Liver (tissue), 9 donors: ENCODE data around the gene ADAMTS19. TPM values are rescaled to one million over a fixed set of nuclear protein-coding genes. Genes with fewer than 3 reads are reported as not detected.

Source experiments
- DNase-seq: peaks from one replicate; pipeline ENCODE4 v3.0.0-alpha.2; 2017; ENCODE audit warnings: low spot score
- H3K27ac ChIP-seq, 2 donors: one replicate each; pipeline ENCODE4 v1.7.0; 2013; ENCODE audit warnings: inconsistent platforms in 2 of 2, low read length in 2 of 2, control low read depth in 1 of 2, low read depth in 1 of 2, mild to moderate bottlenecking in 1 of 2
- H3K27me3 ChIP-seq, 4 donors: one replicate each; pipeline versions ENCODE4 v1.6.1 to v1.7.0; 2013; ENCODE audit warnings: low read length in 3 of 4, inconsistent platforms in 1 of 4, mild to moderate bottlenecking in 1 of 4, moderate library complexity in 1 of 4; ENCODE audit not compliant: control insufficient read depth in 4 of 4, insufficient read depth in 4 of 4
- H3K36me3 ChIP-seq, 4 donors: one replicate each; pipeline versions ENCODE4 v1.6.1 to v1.7.0; 2013; ENCODE audit warnings: low read length in 3 of 4, mild to moderate bottlenecking in 3 of 4, low read depth in 1 of 4, moderate library complexity in 1 of 4; ENCODE audit not compliant: control insufficient read depth in 4 of 4, insufficient read depth in 3 of 4
- H3K4me1 ChIP-seq, 4 donors: one replicate each; pipeline versions ENCODE4 v1.6.1 to v1.7.0; 2013; ENCODE audit warnings: low read length in 3 of 4, mild to moderate bottlenecking in 3 of 4, moderate library complexity in 1 of 4; ENCODE audit not compliant: control insufficient read depth in 4 of 4, insufficient read depth in 4 of 4
- H3K4me3 ChIP-seq, 3 donors: one replicate each; pipeline versions ENCODE4 v1.6.1 to v1.7.0; 2013; ENCODE audit warnings: low read length in 3 of 3, control low read depth in 1 of 3, low read depth in 1 of 3, mild to moderate bottlenecking in 1 of 3
- H3K9ac ChIP-seq, 2 donors: one replicate each; pipeline ENCODE4 v1.7.0; 2013; ENCODE audit warnings: low read length in 2 of 2, mild to moderate bottlenecking in 2 of 2, moderate library complexity in 2 of 2, control low read depth in 1 of 2, low read depth in 1 of 2
- H3K9me3 ChIP-seq, 4 donors: one replicate each; pipeline versions ENCODE4 v1.6.1 to v1.7.0; 2013; ENCODE audit warnings: low read length in 3 of 4; ENCODE audit not compliant: control insufficient read depth in 4 of 4
- EGR1 ChIP-seq, 2 donors: IDR thresholded peaks; 2 replicates each; pipeline ENCODE4 v1.6.1; 2016 to 2018; ENCODE audit warnings: antibody characterized with exemption in 2 of 2, low read depth in 2 of 2
- FOXA1 ChIP-seq: IDR thresholded peaks from 2 replicates; pipeline ENCODE4 v1.6.1; 2016; ENCODE audit warnings: antibody characterized with exemption
- FOXA2 ChIP-seq: IDR thresholded peaks from 2 replicates; pipeline ENCODE4 v1.6.1; 2016; ENCODE audit warnings: antibody characterized with exemption
- GABPA ChIP-seq, 2 donors: IDR thresholded peaks in 1 of 2; conservative IDR thresholded peaks in 1 of 2; 2 replicates each; pipeline ENCODE4 v1.6.1; 2016; ENCODE audit warnings: antibody characterized with exemption in 2 of 2, mild to moderate bottlenecking in 1 of 2, moderate library complexity in 1 of 2
- HNF4A ChIP-seq, 2 donors: conservative IDR thresholded peaks; 2 replicates each; pipeline ENCODE4 v1.6.1; 2016; ENCODE audit warnings: antibody characterized with exemption in 2 of 2, mild to moderate bottlenecking in 2 of 2
- HNF4G ChIP-seq: IDR thresholded peaks from 2 replicates; pipeline ENCODE4 v1.6.1; 2016; ENCODE audit warnings: antibody characterized with exemption
- JUND ChIP-seq, 2 donors: IDR thresholded peaks; 2 replicates each; pipeline ENCODE4 v1.6.1; 2016; ENCODE audit warnings: antibody characterized with exemption in 2 of 2
- NR2F2 ChIP-seq: IDR thresholded peaks from 2 replicates; pipeline ENCODE4 v1.6.1; 2016; ENCODE audit warnings: antibody characterized with exemption
- RAD21 ChIP-seq, 2 donors: IDR thresholded peaks; 2 replicates each; pipeline ENCODE4 v1.6.1; 2016; ENCODE audit warnings: antibody characterized with exemption in 2 of 2, mild to moderate bottlenecking in 2 of 2
- RXRA ChIP-seq, 2 donors: IDR thresholded peaks; 2 replicates each; pipeline ENCODE4 v1.6.1; 2017 to 2018; ENCODE audit warnings: antibody characterized with exemption in 2 of 2, mild to moderate bottlenecking in 1 of 2
- SP1 ChIP-seq: IDR thresholded peaks from 2 replicates; pipeline ENCODE4 v1.6.1; 2018; ENCODE audit warnings: antibody characterized with exemption, mild to moderate bottlenecking
- YY1 ChIP-seq: IDR thresholded peaks from 2 replicates; pipeline ENCODE4 v1.6.1; 2016; ENCODE audit warnings: antibody characterized with exemption, mild to moderate bottlenecking
- WGBS: extraction: QIAGEN DNeasy Blood & Tissue Kit; methylation state at CpG from one replicate; pipeline ENCODE4 v1.1.7; 2013; 5-methylcytosine and 5-hydroxymethylcytosine counted together
- polyA plus RNA-seq, 2 donors: library from polyadenylated mRNA; stranded (reverse) in 1 of 2; unstranded in 1 of 2; fragments of 200-250 nt in 1 of 2; fragments of >200 nt in 1 of 2; fragmentation: Nextera tagmentation in 1 of 2; extraction: Ambion mirVana in 1 of 2; gene quantifications; one replicate each; pipeline versions ENCODE4 v1.2.1 to v1.2.3, GENCODE V29; 2013 to 2015
- total RNA-seq, 2 donors: library from RNA; depleted of rRNA; stranded (reverse); fragments of >200 nt; gene quantifications; one replicate each; pipeline ENCODE4 v1.2.3, GENCODE V29; 2014
- TF ChIP-seq, protein P1 (sequence below): fragments of 150-350 bp; IDR thresholded peaks from 2 replicates; pipeline ENCODE4 v1.5.1; 2017; ENCODE audit warnings: improper control_type of control experiment, low read depth, low read length; ENCODE audit not compliant: missing input control
- TF ChIP-seq, protein P2 (sequence below): IDR thresholded peaks from 2 replicates; pipeline ENCODE4 v1.6.1; 2016; ENCODE audit warnings: antibody characterized with exemption
- TF ChIP-seq, protein P3 (sequence below): IDR thresholded peaks from 2 replicates; pipeline ENCODE4 v1.6.1; 2016; ENCODE audit warnings: antibody characterized with exemption
- TF ChIP-seq, protein P4 (sequence below): IDR thresholded peaks from 2 replicates; pipeline ENCODE4 v1.6.1; 2016; ENCODE audit warnings: antibody characterized with exemption, mild to moderate bottlenecking
- TF ChIP-seq, protein P5 (sequence below): IDR thresholded peaks from 2 replicates; pipeline ENCODE4 v1.6.1; 2016; ENCODE audit warnings: antibody characterized with exemption
- donor health status: healthy.
- donor health status: healthy.
- donor health status: healthy.
- donor health status: healthy.
- donor health status: healthy.

ADAMTS19 gene
- total and polyA plus RNA-seq, 4 donors = 0.09 TPM; not detected in 3

DNA sequence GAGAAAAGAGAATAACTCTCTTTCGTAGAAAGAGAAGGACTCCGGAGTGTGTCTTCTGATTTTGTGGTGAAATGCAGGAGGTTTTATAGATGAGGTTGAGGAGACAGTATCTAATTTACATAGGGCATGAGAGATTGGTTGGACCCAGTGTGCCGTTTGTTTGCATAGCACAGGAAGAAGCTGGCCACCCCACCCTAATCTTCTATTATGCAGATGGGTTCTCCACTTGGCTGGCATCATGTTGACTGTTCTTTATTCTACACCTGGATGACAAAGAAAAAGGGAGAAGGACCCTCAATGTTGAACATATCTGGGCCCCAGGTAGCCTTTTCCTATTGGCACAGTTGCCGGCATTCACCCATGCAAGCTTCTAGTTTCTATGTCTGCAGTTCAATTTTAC lies 264.5 kb downstream of the ADAMTS19 start (continued):
- TF ChIP-seq, protein P1, sequence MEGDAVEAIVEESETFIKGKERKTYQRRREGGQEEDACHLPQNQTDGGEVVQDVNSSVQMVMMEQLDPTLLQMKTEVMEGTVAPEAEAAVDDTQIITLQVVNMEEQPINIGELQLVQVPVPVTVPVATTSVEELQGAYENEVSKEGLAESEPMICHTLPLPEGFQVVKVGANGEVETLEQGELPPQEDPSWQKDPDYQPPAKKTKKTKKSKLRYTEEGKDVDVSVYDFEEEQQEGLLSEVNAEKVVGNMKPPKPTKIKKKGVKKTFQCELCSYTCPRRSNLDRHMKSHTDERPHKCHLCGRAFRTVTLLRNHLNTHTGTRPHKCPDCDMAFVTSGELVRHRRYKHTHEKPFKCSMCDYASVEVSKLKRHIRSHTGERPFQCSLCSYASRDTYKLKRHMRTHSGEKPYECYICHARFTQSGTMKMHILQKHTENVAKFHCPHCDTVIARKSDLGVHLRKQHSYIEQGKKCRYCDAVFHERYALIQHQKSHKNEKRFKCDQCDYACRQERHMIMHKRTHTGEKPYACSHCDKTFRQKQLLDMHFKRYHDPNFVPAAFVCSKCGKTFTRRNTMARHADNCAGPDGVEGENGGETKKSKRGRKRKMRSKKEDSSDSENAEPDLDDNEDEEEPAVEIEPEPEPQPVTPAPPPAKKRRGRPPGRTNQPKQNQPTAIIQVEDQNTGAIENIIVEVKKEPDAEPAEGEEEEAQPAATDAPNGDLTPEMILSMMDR = no peak
- TF ChIP-seq FOXA2 = no peak
- no peak for TF ChIP-seq YY1

DNA sequence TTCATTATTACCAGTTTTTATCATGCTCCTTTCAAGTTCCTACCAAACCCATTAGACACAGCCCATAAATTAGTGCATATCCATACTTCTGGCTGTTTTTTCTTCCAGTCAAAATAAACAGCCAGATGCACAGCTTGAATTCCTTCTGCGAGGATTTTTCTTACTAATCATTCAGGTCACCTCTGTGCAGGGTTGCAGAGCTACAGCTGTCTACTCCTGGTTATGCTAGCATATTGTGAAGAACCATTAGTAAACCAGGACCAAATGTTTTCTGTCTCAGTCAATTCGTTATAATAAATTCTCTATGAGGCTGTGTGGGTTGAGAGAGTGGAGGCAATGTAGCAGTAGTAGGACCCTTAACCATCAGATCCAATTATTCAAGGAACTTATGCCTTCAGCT lies 279.7 kb downstream of the ADAMTS19 start:
- 63% methylated on average over 2 of the region's 2 CpGs for WGBS
- H3K4me1 ChIP-seq = no peaks in the 10 kb centered on the region

DNA sequence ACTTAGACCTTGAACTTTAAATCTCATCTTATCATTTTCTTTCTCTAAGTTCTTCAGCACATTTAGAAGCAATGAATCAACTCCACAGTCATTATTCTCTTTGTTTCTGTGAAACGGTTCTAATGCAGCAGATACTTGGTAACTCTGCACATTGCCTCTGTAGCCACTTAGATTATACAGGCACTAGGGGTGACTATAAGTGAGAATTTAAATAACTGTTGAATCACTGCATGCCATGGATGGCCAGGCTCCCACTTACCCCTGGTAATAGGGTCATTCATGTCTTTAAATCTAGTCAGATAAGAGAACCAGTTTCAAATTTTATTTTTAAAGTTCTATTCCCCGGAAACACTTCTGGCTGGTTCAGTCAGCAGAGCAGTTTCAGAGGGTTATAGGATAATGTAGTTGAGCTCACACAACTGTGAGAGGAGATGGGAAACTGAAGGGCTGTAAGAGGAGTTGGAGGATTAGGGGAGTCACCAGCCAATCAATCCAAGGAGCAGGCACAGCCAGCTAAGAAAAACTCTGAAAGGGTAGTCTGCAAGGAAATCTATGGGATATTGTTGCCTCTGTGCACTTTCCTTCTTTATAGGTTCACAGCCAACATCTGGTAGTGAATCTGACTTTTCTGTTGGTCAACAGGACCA lies 283.6 kb downstream of the ADAMTS19 start:
- no peaks in the 10 kb centered on the region for H3K9me3 ChIP-seq
- DNase-seq = no peak
- no peak overlapping the region for H3K4me3 ChIP-seq
- no peaks in the 10 kb centered on the region for H3K36me3 ChIP-seq
- no peak overlapping the region for H3K9ac ChIP-seq
- peaks cover 0 to 4% (median 0%) of the 10 kb centered on the region in 4 donors for H3K27me3 ChIP-seq
- H3K27ac ChIP-seq = no peak overlapping the region
- H3K4me1 ChIP-seq = no peaks in the 10 kb centered on the region
- 72% methylated on average over 2 of the region's 2 CpGs for WGBS
- TF ChIP-seq, protein P2, sequence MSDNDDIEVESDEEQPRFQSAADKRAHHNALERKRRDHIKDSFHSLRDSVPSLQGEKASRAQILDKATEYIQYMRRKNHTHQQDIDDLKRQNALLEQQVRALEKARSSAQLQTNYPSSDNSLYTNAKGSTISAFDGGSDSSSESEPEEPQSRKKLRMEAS = no peak
- TF ChIP-seq NR2F2 = no peak
- no peak for TF ChIP-seq RXRA (IDR thresholded peaks at IDR 0.05)
- TF ChIP-seq HNF4A (conservative IDR thresholded peaks at IDR 0.05) = no peak
- TF ChIP-seq FOXA1 = no peak
- TF ChIP-seq, protein P3, sequence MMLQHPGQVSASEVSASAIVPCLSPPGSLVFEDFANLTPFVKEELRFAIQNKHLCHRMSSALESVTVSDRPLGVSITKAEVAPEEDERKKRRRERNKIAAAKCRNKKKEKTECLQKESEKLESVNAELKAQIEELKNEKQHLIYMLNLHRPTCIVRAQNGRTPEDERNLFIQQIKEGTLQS = no peak
- TF ChIP-seq, protein P4, sequence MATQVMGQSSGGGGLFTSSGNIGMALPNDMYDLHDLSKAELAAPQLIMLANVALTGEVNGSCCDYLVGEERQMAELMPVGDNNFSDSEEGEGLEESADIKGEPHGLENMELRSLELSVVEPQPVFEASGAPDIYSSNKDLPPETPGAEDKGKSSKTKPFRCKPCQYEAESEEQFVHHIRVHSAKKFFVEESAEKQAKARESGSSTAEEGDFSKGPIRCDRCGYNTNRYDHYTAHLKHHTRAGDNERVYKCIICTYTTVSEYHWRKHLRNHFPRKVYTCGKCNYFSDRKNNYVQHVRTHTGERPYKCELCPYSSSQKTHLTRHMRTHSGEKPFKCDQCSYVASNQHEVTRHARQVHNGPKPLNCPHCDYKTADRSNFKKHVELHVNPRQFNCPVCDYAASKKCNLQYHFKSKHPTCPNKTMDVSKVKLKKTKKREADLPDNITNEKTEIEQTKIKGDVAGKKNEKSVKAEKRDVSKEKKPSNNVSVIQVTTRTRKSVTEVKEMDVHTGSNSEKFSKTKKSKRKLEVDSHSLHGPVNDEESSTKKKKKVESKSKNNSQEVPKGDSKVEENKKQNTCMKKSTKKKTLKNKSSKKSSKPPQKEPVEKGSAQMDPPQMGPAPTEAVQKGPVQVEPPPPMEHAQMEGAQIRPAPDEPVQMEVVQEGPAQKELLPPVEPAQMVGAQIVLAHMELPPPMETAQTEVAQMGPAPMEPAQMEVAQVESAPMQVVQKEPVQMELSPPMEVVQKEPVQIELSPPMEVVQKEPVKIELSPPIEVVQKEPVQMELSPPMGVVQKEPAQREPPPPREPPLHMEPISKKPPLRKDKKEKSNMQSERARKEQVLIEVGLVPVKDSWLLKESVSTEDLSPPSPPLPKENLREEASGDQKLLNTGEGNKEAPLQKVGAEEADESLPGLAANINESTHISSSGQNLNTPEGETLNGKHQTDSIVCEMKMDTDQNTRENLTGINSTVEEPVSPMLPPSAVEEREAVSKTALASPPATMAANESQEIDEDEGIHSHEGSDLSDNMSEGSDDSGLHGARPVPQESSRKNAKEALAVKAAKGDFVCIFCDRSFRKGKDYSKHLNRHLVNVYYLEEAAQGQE = no peak
- TF ChIP-seq GABPA (IDR thresholded peaks at IDR 0.05 in 1 of 2, conservative IDR thresholded peaks at IDR 0.05 in 1 of 2) = no peak
- no peak for TF ChIP-seq EGR1 (IDR thresholded peaks at IDR 0.05; ENCODE audit: low read depth in 2 of 2)

More for the DNA sequence above, 279.7 kb downstream of the ADAMTS19 start:
- DNase-seq = no peak
- Histone ChIP-seq H3K9ac (no peak overlapping the region), H3K36me3 (no peaks in the 10 kb centered on the region), H3K27ac (no peak overlapping the region), H3K4me3 (no peak overlapping the region), H3K9me3 (no peaks in the 10 kb centered on the region), H3K27me3 (peaks cover 0 to 4% (median 0%) of the 10 kb centered on the region in 4 donors)
- no peak for TF ChIP-seq JUND (IDR thresholded peaks at IDR 0.05)
- TF ChIP-seq HNF4G = no peak
- TF ChIP-seq, protein P1 = no peak
- TF ChIP-seq FOXA2 = no peak
- TF ChIP-seq SP1 = no peak
- no peak for TF ChIP-seq EGR1 (IDR thresholded peaks at IDR 0.05; ENCODE audit: low read depth in 2 of 2)
- no peak for TF ChIP-seq YY1
- TF ChIP-seq NR2F2 = no peak
- TF ChIP-seq HNF4A (conservative IDR thresholded peaks at IDR 0.05) = no peak
- TF ChIP-seq, protein P2 = no peak
- no peak for TF ChIP-seq RAD21 (IDR thresholded peaks at IDR 0.05)
- TF ChIP-seq FOXA1 = no peak
- TF ChIP-seq, protein P5, sequence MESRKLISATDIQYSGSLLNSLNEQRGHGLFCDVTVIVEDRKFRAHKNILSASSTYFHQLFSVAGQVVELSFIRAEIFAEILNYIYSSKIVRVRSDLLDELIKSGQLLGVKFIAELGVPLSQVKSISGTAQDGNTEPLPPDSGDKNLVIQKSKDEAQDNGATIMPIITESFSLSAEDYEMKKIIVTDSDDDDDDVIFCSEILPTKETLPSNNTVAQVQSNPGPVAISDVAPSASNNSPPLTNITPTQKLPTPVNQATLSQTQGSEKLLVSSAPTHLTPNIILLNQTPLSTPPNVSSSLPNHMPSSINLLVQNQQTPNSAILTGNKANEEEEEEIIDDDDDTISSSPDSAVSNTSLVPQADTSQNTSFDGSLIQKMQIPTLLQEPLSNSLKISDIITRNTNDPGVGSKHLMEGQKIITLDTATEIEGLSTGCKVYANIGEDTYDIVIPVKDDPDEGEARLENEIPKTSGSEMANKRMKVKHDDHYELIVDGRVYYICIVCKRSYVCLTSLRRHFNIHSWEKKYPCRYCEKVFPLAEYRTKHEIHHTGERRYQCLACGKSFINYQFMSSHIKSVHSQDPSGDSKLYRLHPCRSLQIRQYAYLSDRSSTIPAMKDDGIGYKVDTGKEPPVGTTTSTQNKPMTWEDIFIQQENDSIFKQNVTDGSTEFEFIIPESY = no peak
